Measurements from ENCODE around the gene HIPK2.

The HIPK2 gene

DNA sequence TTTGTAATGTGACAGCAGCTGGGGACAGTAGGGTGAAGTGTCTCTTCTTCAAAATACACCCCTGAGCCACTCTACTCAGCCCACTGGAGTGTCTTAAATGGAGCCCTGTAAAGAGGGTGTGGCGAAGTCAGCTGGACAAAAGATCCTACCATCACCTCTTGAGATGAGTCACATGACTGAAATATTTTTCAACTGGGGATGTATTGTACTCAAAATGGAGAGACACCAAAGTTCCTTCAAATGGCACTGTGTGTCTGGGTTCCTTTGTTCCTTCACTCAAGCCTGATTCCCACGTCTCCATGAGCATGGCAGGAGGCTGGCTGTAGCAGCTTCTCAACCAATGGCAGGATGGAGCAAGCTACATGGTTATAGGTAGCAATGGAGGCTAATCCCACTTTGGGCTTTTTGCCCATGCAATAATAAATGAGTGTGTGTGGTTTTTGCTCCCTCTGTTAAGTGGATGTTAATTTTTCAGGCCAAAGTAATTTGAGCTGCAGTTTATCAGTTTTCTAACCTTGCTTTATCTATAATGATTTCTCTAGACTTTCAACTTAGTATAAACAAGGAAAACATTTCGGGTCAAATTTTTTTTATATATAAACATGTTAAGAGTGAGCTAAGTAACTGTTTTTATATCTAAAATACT is 186.1 kb downstream of the HIPK2 start:
- POLR2A ChIA-PET = no interaction called here
- 100% methylated on average over 1 of the region's 3 CpGs for WGBS (ENCODE audit: insufficient coverage)
- CTCF ChIA-PET = interaction anchor here (1.2 to 5.1 kb wide), 5 partner anchors 10 to 91 kb away, joined by 3 to 24 read pairs (median 6); no protein-coding TSS in a partner anchor

DNA sequence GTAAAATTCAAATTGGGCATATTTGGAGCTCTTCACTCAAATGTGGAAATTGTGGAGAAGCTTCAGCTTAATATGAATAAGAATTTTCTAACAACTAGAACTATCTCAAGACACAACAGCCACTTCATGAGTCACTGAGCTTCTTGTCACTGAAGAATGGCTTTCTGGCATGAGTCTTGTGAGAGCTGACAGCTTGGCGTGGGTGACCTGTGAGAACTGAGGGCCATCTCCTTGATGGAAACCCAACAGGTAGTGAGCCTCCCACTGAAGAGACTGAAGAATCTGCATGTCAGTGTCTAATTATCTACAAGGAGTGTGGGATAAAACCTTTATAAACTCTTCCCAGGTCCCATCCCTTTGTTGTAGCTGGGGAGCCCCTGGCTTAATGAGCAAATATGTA is 188.3 kb downstream of the HIPK2 start:
- H3K4me1 ChIP-seq (ENCODE audit: control extremely low read depth in 1 of 4, control insufficient read depth in 4 of 4, insufficient read depth in 4 of 4, low read length in 3 of 4) = peaks cover 0 to 30% (median 1%) of the 10 kb centered on the region in 4 experiments
- ChIA-PET CTCF (interaction anchor here (0.5 to 5.1 kb wide), 8 partner anchors 9 to 416 kb away, joined by 3 to 24 read pairs (median 4); no protein-coding TSS in a partner anchor), POLR2A (no interaction called here)
- H3K36me3 ChIP-seq (ENCODE audit: control insufficient read depth in 4 of 4, insufficient read depth in 4 of 4, low read length in 3 of 4) = peaks cover 3 to 60% (median 22%) of the 10 kb centered on the region in 4 experiments
- no peak overlapping the region for H3K4me3 ChIP-seq (ENCODE audit: control insufficient read depth in 1 of 7, extremely low read depth in 1 of 7, insufficient read depth in 4 of 7, low read depth in 2 of 7, low read length in 6 of 7)
- 100% methylated on average over 1 of the region's 1 CpG for WGBS (ENCODE audit: insufficient coverage)
- no peak overlapping the region for H3K27ac ChIP-seq (ENCODE audit: insufficient read depth in 1 of 2, low read depth in 1 of 2, low read length in 2 of 2, poor library complexity in 1 of 2, severe bottlenecking in 2 of 2)
- no peaks in the 10 kb centered on the region for H3K9me3 ChIP-seq (ENCODE audit: control extremely low read depth in 1 of 5, control insufficient read depth in 4 of 5, insufficient read depth in 2 of 5, low read depth in 1 of 5, low read length in 4 of 5)
- H3K27me3 ChIP-seq (replicated peaks in 2 of 5; ENCODE audit: control insufficient read depth in 4 of 5, insufficient read depth in 5 of 5, low read length in 4 of 5) = no peaks in the 10 kb centered on the region
- no peak for DNase-seq

More for the DNA sequence above, 186.1 kb downstream of the HIPK2 start:
- no peaks in the 10 kb centered on the region for H3K9me3 ChIP-seq (ENCODE audit: control extremely low read depth in 1 of 5, control insufficient read depth in 4 of 5, insufficient read depth in 2 of 5, low read depth in 1 of 5, low read length in 4 of 5)
- H3K4me1 ChIP-seq (ENCODE audit: control extremely low read depth in 1 of 4, control insufficient read depth in 4 of 4, insufficient read depth in 4 of 4, low read length in 3 of 4) = peaks cover 0 to 20% (median 1%) of the 10 kb centered on the region in 4 experiments
- no peak overlapping the region for H3K27ac ChIP-seq (ENCODE audit: insufficient read depth in 1 of 2, low read depth in 1 of 2, low read length in 2 of 2, poor library complexity in 1 of 2, severe bottlenecking in 2 of 2)
- peaks cover 8 to 64% (median 35%) of the 10 kb centered on the region in 4 experiments for H3K36me3 ChIP-seq (ENCODE audit: control insufficient read depth in 4 of 4, insufficient read depth in 4 of 4, low read length in 3 of 4)
- no peak overlapping the region for H3K4me3 ChIP-seq (ENCODE audit: control insufficient read depth in 1 of 7, extremely low read depth in 1 of 7, insufficient read depth in 4 of 7, low read depth in 2 of 7, low read length in 6 of 7)
- no peaks in the 10 kb centered on the region for H3K27me3 ChIP-seq (replicated peaks in 2 of 5; ENCODE audit: control insufficient read depth in 4 of 5, insufficient read depth in 5 of 5, low read length in 4 of 5)
- DNase-seq = no peak

DNA sequence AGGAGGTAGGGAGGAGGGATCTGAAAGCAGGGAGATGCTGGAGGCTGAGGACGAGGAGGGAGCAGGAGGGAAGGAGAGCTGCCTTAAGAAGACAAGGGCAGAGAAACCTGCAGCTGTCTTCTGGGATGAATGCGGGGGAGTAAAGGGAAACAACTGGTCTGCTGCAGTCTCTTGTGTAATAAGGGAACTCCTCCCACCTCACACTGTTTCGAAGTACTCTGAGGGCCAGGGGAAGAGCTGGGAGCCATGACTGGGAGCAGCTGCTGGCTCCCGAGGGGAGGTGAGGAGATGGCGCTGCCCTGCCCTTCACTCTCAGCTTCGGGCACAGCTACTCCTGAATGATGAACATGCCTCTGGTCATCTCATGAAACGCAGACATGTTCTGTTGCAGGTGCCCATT is 189.2 kb downstream of the HIPK2 start:
- ChIA-PET CTCF (interaction anchor here (0.6 to 5.1 kb wide), 5 partner anchors 9 to 417 kb away, joined by 3 to 24 read pairs (median 4); no protein-coding TSS in a partner anchor), POLR2A (no interaction called here)
- Histone ChIP-seq H3K27ac (ENCODE audit: insufficient read depth in 1 of 2, low read depth in 1 of 2, low read length in 2 of 2, poor library complexity in 1 of 2, severe bottlenecking in 2 of 2) (no peak overlapping the region), H3K9me3 (ENCODE audit: control extremely low read depth in 1 of 5, control insufficient read depth in 4 of 5, insufficient read depth in 2 of 5, low read depth in 1 of 5, low read length in 4 of 5) (no peaks in the 10 kb centered on the region), H3K36me3 (ENCODE audit: control insufficient read depth in 4 of 4, insufficient read depth in 4 of 4, low read length in 3 of 4) (peaks cover 3 to 63% (median 22%) of the 10 kb centered on the region in 4 experiments), H3K4me3 (ENCODE audit: control insufficient read depth in 1 of 7, extremely low read depth in 1 of 7, insufficient read depth in 4 of 7, low read depth in 2 of 7, low read length in 6 of 7) (no peak overlapping the region), H3K27me3 (replicated peaks in 2 of 5; ENCODE audit: control insufficient read depth in 4 of 5, insufficient read depth in 5 of 5, low read length in 4 of 5) (no peaks in the 10 kb centered on the region), H3K4me1 (ENCODE audit: control extremely low read depth in 1 of 4, control insufficient read depth in 4 of 4, insufficient read depth in 4 of 4, low read length in 3 of 4) (peaks cover 0 to 39% (median 4%) of the 10 kb centered on the region in 4 experiments)
- DNase-seq = peak in 2 of 3 donors; percentile 21 to 33
- WGBS (ENCODE audit: insufficient coverage) = 95% methylated on average over 5 of the region's 7 CpGs

DNA sequence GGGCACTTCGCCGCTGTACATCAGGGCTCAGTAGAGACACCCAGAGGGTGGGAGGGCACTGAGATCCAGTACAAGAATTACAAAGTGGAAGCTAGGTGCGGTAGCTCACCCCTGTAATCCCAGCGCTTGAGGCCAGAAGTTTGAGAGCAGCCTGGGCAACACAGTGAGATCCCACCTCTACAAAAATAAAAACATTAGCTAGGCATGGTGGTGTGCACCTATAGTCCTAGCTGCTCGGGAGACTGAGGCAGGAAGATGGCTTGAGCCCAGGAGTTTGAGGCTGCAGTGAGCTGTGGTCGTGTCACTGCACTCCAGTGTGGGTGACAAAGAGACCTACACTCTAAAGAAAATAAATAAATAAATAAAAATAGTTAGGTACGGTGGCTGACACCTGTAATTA is 190.3 kb downstream of the HIPK2 start:
- H3K4me3 ChIP-seq (ENCODE audit: control insufficient read depth in 1 of 7, extremely low read depth in 1 of 7, insufficient read depth in 4 of 7, low read depth in 2 of 7, low read length in 6 of 7) = no peak overlapping the region
- peaks cover 4 to 50% (median 11%) of the 10 kb centered on the region in 4 experiments for H3K4me1 ChIP-seq (ENCODE audit: control extremely low read depth in 1 of 4, control insufficient read depth in 4 of 4, insufficient read depth in 4 of 4, low read length in 3 of 4)
- no peaks in the 10 kb centered on the region for H3K27me3 ChIP-seq (replicated peaks in 2 of 5; ENCODE audit: control insufficient read depth in 4 of 5, insufficient read depth in 5 of 5, low read length in 4 of 5)
- ChIA-PET CTCF (interaction anchor here (5.1 kb wide), 1 partner anchor 14 kb away, joined by 24 read pairs; no protein-coding TSS in a partner anchor), POLR2A (no interaction called here)
- no peaks in the 10 kb centered on the region for H3K9me3 ChIP-seq (ENCODE audit: control extremely low read depth in 1 of 5, control insufficient read depth in 4 of 5, insufficient read depth in 2 of 5, low read depth in 1 of 5, low read length in 4 of 5)
- WGBS (ENCODE audit: insufficient coverage) = 100% methylated on average over 3 of the region's 7 CpGs
- H3K27ac ChIP-seq (ENCODE audit: insufficient read depth in 1 of 2, low read depth in 1 of 2, low read length in 2 of 2, poor library complexity in 1 of 2, severe bottlenecking in 2 of 2) = no peak overlapping the region
- DNase-seq = no peak
- H3K36me3 ChIP-seq (ENCODE audit: control insufficient read depth in 4 of 4, insufficient read depth in 4 of 4, low read length in 3 of 4) = peaks cover 9 to 64% (median 21%) of the 10 kb centered on the region in 4 experiments

DNA sequence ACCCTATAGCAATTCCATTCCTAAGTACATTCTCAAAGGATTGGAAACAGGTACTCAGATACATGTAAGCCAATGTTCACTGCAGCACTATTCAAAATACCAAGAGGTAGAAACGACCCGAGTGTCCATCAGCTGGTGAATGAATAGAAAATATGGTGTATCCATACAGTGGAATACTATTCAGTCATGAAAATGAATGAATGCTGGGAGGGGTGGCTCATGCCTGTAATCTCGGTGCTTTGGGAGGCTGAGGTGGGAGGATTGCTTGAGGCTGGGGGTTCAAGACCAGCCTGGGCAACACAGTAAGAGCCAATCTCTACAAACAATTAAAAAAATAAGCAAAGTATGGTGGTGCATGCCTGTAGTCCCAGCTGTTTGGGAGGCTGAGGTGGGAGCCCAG is 191.5 kb downstream of the HIPK2 start:
- WGBS (ENCODE audit: insufficient coverage) = 96% methylated on average over 3 of the region's 3 CpGs
- peaks cover 8 to 70% (median 19%) of the 10 kb centered on the region in 4 experiments for H3K36me3 ChIP-seq (ENCODE audit: control insufficient read depth in 4 of 4, insufficient read depth in 4 of 4, low read length in 3 of 4)
- H3K4me3 ChIP-seq (ENCODE audit: control insufficient read depth in 1 of 7, extremely low read depth in 1 of 7, insufficient read depth in 4 of 7, low read depth in 2 of 7, low read length in 6 of 7) = no peak overlapping the region
- H3K27me3 ChIP-seq (replicated peaks in 2 of 5; ENCODE audit: control insufficient read depth in 4 of 5, insufficient read depth in 5 of 5, low read length in 4 of 5) = no peaks in the 10 kb centered on the region
- H3K27ac ChIP-seq (ENCODE audit: insufficient read depth in 1 of 2, low read depth in 1 of 2, low read length in 2 of 2, poor library complexity in 1 of 2, severe bottlenecking in 2 of 2) = no peak overlapping the region
- ChIA-PET POLR2A (no interaction called here), CTCF (interaction anchor here (1.2 kb wide), 1 partner anchor 16 kb away, joined by 4 read pairs; no protein-coding TSS in a partner anchor)
- no peak for DNase-seq
- no peaks in the 10 kb centered on the region for H3K9me3 ChIP-seq (ENCODE audit: control extremely low read depth in 1 of 5, control insufficient read depth in 4 of 5, insufficient read depth in 2 of 5, low read depth in 1 of 5, low read length in 4 of 5)
- H3K4me1 ChIP-seq (ENCODE audit: control extremely low read depth in 1 of 4, control insufficient read depth in 4 of 4, insufficient read depth in 4 of 4, low read length in 3 of 4) = peaks cover 4 to 62% (median 12%) of the 10 kb centered on the region in 4 experiments

DNA sequence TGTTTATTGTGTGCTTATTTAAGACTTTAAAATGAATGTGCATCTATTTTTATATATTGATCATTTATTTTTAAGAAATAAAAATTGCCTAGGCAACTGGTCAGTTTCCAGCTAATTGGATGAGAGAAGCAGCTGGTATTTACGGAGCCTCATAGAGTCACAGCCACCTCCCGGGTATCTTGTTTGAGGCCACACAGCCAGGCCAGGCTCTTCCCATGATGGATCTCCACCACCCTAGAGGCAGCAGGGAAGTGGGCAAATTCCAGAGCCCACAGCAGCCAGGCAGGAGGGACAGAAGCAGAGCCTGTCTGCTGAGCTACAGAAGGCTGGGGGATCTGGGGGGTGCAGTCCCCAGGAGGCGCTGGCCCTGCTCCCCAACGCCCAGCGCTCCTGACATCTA is 192.8 kb downstream of the HIPK2 start:
- 80% methylated on average over 5 of the region's 5 CpGs for WGBS (ENCODE audit: insufficient coverage)
- H3K4me1 ChIP-seq (ENCODE audit: control extremely low read depth in 1 of 4, control insufficient read depth in 4 of 4, insufficient read depth in 4 of 4, low read length in 3 of 4) = peaks cover 4 to 68% (median 12%) of the 10 kb centered on the region in 4 experiments
- ChIA-PET CTCF (interaction anchor here (1.2 to 1.6 kb wide), 2 partner anchors 9 to 17 kb away, joined by 4 to 5 read pairs; no protein-coding TSS in a partner anchor), POLR2A (no interaction called here)
- peaks cover 8 to 74% (median 26%) of the 10 kb centered on the region in 4 experiments for H3K36me3 ChIP-seq (ENCODE audit: control insufficient read depth in 4 of 4, insufficient read depth in 4 of 4, low read length in 3 of 4)
- H3K4me3 ChIP-seq (ENCODE audit: control insufficient read depth in 1 of 7, extremely low read depth in 1 of 7, insufficient read depth in 4 of 7, low read depth in 2 of 7, low read length in 6 of 7) = peak overlapping the region in 1 of 7 experiments; percentile 31
- H3K27ac ChIP-seq (ENCODE audit: insufficient read depth in 1 of 2, low read depth in 1 of 2, low read length in 2 of 2, poor library complexity in 1 of 2, severe bottlenecking in 2 of 2) = no peak overlapping the region
- no peaks in the 10 kb centered on the region for H3K9me3 ChIP-seq (ENCODE audit: control extremely low read depth in 1 of 5, control insufficient read depth in 4 of 5, insufficient read depth in 2 of 5, low read depth in 1 of 5, low read length in 4 of 5)
- no peaks in the 10 kb centered on the region for H3K27me3 ChIP-seq (replicated peaks in 2 of 5; ENCODE audit: control insufficient read depth in 4 of 5, insufficient read depth in 5 of 5, low read length in 4 of 5)
- DNase-seq = no peak
